Activated CD4-positive, alpha-beta T cell treated with anti-CD3 and anti-CD28 coated beads for 36 hours (primary cell): Measurements from ENCODE around the gene PCSK9. TPM values are rescaled to one million over a fixed set of nuclear protein-coding genes. Genes with fewer than 3 reads are reported as not detected.

Experiments used
- ATAC-seq: fragments of 200-7000 bp; cut with Tn5 transposase; one replicate; pipeline ENCODE4 v1.10.0; 2021; ENCODE audit warnings: mild to moderate bottlenecking, moderate library complexity
- CTCF ChIA-PET: fragments of 350-600 bp; sonication (Branson Sonifier 250); formaldehyde crosslinking; loops from one replicate; lab custom pipeline; 2021; ENCODE audit warnings: antibody characterized with exemption; lab: Charles Lee
- POLR2A ChIA-PET: fragments of 350-600 bp; sonication (Branson Sonifier 250); formaldehyde crosslinking; loops from one replicate; lab custom pipeline; 2021; ENCODE audit warnings: antibody characterized with exemption, inconsistent platforms; lab: Charles Lee
- DNase-seq: peaks from one replicate; pipeline ENCODE4 v3.0.0-alpha.2; 2020
- H3K27ac Mint-ChIP-seq: one replicate; pipeline ENCODE4 v1.8.0; 2021; ENCODE audit warnings: mixed read lengths
- H3K27me3 Mint-ChIP-seq: one replicate; pipeline ENCODE4 v1.8.0; 2021; ENCODE audit warnings: mixed read lengths
- H3K36me3 Mint-ChIP-seq: one replicate; pipeline ENCODE4 v1.8.0; 2021; ENCODE audit warnings: low read depth, mixed read lengths
- H3K4me1 Mint-ChIP-seq: one replicate; pipeline ENCODE4 v1.8.0; 2021; ENCODE audit warnings: mixed read lengths
- H3K4me3 Mint-ChIP-seq: one replicate; pipeline ENCODE4 v1.8.0; 2021; ENCODE audit warnings: mild to moderate bottlenecking, moderate library complexity, mixed read lengths
- H3K9me3 Mint-ChIP-seq: one replicate; pipeline ENCODE4 v1.8.0; 2021; ENCODE audit warnings: low read depth, mixed read lengths
- intact Hi-C, 2 experiments: fragments of 100-400 bp; cut with DNase I in 1 of 2; cut with micrococcal nuclease in 1 of 2; formaldehyde crosslinking; loops; one replicate each; pipeline versions ENCODE4 v1.14.2 to v1.15.1; 2022 to 2024; cut with DNase I, micrococcal nuclease
- total RNA-seq, 2 experiments: library from RNA; stranded (reverse); gene quantifications; one replicate each; pipeline ENCODE4 v1.2.3, GENCODE V29; 2021

PCSK9 gene
- total RNA-seq, 2 experiments from 2014 or later: not detected

DNA sequence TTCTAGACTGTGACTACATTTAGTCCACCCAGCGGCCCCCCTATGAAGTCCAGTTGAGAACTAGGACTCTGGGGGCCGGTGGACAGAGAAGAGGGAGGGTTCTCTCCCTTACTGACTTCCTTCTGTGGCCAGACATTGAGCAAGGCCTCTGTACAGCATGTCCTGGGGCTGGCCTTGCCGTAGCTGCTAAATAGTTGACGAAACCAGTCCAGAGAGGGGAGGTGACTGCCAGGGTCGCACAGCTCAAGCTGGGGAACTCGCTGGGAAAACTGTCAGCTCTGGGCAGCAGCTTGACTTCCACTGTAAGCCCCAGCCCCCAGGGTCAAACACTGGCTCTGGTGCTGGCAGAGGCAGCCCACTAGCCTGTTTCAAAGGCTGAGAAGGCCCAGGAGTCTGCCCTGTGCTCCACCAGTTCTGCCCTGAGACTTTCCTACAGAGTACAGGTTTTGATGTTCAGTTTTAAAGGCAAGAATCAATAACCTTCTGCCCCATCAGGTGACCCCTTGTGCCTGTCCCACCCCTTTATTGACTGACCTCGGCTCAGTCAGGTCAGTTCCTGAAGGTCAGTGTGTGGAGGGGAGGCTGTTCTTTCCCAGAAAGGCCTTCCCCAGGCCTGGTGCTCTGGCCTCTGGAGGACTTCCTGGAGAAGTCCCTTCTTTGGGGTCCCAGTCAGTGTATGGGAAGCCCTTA, 14.1 kb downstream of the PCSK9 start:
- Mint-ChIP-seq H3K36me3 (no peaks in the 10 kb centered on the region), H3K9me3 (no peaks in the 10 kb centered on the region), H3K4me1 (no peaks in the 10 kb centered on the region), H3K4me3 (no peak overlapping the region), H3K27me3 (no peaks in the 10 kb centered on the region), H3K27ac (no peak overlapping the region)
- intact Hi-C loops: no loop called here
- POLR2A ChIA-PET: no interaction called here
- CTCF ChIA-PET: no interaction called here
- ATAC-seq: no peak
- DNase-seq: no peak

DNA sequence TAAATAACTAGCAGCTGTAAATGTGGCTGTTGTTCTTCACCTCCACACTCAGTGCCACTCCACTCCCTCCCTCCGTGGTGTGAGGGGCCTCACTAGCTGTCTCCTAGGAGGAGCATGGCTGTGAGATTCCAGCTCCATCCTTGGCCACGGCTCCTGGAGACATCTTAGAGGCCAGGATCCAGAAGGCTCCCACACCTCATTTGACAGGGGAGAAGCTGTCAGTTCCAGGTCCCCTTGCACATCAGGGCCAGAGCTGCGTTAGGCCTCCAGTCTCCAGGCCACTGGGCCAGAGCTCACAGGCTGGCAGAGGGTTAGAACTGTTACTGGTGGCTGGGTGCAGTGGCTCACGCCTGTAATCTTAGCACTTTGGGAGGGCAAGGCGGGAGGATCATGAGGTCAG, 15.0 kb downstream of the PCSK9 start:
- no peak overlapping the region for H3K4me3 Mint-ChIP-seq
- intact Hi-C loops: no loop called here
- ChIA-PET POLR2A (no interaction called here), CTCF (no interaction called here)
- no peak for ATAC-seq
- H3K27ac Mint-ChIP-seq: no peak overlapping the region
- H3K4me1 Mint-ChIP-seq: no peaks in the 10 kb centered on the region
- no peak for DNase-seq
- H3K36me3 Mint-ChIP-seq: no peaks in the 10 kb centered on the region
- no peaks in the 10 kb centered on the region for H3K9me3 Mint-ChIP-seq
- no peaks in the 10 kb centered on the region for H3K27me3 Mint-ChIP-seq

DNA sequence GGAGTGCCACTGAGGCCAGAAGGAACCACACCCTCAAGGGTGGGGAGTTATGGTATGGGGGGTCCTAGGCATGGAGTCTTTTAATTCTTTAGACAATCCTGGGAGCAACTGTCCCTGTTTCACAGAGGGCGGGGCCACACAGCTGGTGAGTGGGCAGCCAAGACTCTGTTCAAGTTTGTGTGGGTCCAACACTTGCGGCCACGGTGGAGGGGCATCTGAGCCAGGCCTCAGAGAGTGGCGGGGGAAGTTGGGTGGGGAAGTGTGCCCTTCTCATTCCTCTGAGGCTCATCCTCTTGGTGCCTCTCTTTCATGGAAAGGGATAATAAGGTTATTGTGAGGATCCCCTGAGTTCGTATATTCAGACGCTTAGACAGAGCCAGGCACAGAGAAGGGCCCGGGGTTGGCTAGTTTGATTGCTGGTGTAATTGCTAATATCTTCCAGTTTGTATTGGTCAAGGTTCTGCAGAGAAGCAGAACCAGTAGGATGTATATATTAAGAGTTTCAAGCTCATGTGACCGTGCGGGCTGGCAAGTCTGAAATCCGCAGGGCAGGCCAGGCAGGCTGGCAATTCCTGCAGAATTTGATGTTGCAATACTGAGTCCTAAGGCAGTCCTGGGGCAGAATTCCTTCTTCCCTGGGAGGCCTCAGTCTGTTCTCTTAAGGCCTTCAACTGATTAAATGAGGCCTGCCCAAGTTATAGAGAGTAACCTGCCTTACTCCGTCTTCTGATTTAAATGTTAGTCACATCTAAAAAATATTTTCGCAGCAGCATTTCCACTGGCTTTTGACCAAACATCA, 15.9 kb downstream of the PCSK9 start:
- no peaks in the 10 kb centered on the region for H3K9me3 Mint-ChIP-seq
- peaks cover 3% of the 10 kb centered on the region for H3K4me1 Mint-ChIP-seq
- POLR2A ChIA-PET: interaction anchor here (0.5 kb wide), 1 partner anchor 1714 kb away, joined by 3 read pairs; no protein-coding TSS in a partner anchor
- H3K4me3 Mint-ChIP-seq: no peak overlapping the region
- DNase-seq (no peak), ATAC-seq (no peak)
- no peaks in the 10 kb centered on the region for H3K27me3 Mint-ChIP-seq
- intact Hi-C loops: no loop called here
- CTCF ChIA-PET: no interaction called here
- H3K36me3 Mint-ChIP-seq: no peaks in the 10 kb centered on the region
- no peak overlapping the region for H3K27ac Mint-ChIP-seq

DNA sequence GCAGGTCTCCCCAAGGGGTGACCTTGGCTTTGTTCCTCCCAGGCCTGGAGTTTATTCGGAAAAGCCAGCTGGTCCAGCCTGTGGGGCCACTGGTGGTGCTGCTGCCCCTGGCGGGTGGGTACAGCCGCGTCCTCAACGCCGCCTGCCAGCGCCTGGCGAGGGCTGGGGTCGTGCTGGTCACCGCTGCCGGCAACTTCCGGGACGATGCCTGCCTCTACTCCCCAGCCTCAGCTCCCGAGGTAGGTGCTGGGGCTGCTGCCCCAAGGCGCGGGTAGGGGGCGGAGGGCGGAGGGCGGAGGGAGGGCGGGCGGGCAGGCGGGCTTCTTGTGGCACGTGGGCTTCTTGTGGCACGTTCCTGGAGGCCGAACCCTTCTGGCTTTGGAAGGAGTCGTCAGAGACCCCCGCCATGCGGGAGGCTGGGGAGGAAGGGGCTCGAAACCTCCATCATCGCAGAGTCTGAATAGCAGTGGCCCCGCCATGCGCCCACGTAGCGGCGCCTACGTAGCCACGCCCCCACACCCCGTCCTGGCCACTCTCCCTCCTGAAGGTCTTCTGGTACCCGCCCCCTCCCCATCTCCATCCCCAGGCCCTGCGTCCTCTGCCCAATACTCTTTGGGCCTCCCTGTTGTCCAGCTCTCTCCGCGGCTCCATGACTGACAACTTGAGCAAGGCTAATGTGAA, 16.7 kb downstream of the PCSK9 start:
- DNase-seq: no peak
- H3K36me3 Mint-ChIP-seq: no peaks in the 10 kb centered on the region
- H3K4me1 Mint-ChIP-seq: peaks cover 10% of the 10 kb centered on the region
- H3K4me3 Mint-ChIP-seq: no peak overlapping the region
- no peak overlapping the region for H3K27ac Mint-ChIP-seq
- H3K27me3 Mint-ChIP-seq: no peaks in the 10 kb centered on the region
- intact Hi-C loops: no loop called here
- no peak for ATAC-seq
- POLR2A ChIA-PET: no interaction called here
- CTCF ChIA-PET: no interaction called here
- no peaks in the 10 kb centered on the region for H3K9me3 Mint-ChIP-seq

DNA sequence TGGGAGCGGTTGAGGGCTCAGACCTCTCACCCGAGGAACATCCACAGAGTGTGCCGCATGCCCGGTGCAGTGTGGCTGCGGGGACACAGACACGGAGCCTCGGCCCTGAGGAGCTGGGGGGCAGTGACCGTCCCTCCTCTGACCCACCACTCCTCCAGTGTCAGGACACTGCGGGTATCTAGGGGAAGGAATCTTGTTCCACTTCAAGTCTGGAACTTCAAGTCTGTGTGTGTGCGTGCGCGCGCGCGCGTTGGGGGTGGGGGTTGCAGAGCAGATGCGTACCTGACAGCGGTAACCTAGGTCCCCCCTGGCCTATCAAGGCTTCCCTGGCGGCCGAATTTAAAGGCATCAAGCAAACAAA, 17.3 kb downstream of the PCSK9 start:
- H3K4me1 Mint-ChIP-seq: peaks cover 10% of the 10 kb centered on the region
- ChIA-PET POLR2A (no interaction called here), CTCF (no interaction called here)
- no peaks in the 10 kb centered on the region for H3K9me3 Mint-ChIP-seq
- no peak overlapping the region for H3K4me3 Mint-ChIP-seq
- H3K36me3 Mint-ChIP-seq: no peaks in the 10 kb centered on the region
- ATAC-seq (no peak), DNase-seq (no peak)
- H3K27me3 Mint-ChIP-seq: no peaks in the 10 kb centered on the region
- intact Hi-C loops: no loop called here
- no peak overlapping the region for H3K27ac Mint-ChIP-seq

DNA sequence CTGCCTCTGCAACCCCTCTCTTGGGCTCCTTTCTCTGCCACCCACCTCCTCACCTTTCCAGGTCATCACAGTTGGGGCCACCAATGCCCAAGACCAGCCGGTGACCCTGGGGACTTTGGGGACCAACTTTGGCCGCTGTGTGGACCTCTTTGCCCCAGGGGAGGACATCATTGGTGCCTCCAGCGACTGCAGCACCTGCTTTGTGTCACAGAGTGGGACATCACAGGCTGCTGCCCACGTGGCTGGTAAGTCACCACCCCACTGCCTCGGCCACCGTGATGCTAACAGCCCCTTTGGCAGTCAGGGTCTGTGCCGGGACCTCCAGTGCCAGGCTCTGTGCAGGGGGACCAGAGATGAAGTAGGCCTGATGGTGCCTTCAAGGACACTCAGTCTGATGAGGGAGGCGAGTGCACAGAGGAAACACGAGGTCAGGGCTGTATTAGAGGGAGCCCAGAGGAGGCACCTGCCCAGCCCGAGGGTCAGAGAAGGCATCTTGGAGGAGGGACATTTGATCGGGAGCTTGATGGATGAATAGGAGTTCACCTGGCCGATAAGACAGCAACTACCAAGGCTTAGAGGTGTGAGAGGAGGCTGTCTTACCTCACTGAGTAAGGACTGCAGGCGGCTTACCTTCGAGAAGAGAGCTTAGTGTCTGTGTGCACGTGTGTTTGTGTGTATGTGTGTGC, 18.1 kb downstream of the PCSK9 start:
- intact Hi-C loops: no loop called here
- POLR2A ChIA-PET: interaction anchor here (0.7 kb wide), 1 partner anchor 190 kb away, joined by 3 read pairs; no protein-coding TSS in a partner anchor

DNA sequence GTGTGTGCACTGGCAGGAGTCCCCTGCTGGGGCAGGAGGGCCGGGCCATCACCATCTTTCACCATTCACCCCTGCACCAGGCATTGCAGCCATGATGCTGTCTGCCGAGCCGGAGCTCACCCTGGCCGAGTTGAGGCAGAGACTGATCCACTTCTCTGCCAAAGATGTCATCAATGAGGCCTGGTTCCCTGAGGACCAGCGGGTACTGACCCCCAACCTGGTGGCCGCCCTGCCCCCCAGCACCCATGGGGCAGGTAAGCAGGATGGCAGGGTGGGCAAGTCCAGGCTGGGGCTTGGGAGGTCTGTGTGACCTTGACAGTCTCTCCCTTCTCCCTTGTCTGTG, 18.6 kb downstream of the PCSK9 start:
- peaks cover 10% of the 10 kb centered on the region for H3K4me1 Mint-ChIP-seq
- ATAC-seq: no peak
- H3K27me3 Mint-ChIP-seq: no peaks in the 10 kb centered on the region
- CTCF ChIA-PET: no interaction called here
- no peak overlapping the region for H3K27ac Mint-ChIP-seq
- intact Hi-C loops: no loop called here
- no peaks in the 10 kb centered on the region for H3K9me3 Mint-ChIP-seq
- no peak overlapping the region for H3K4me3 Mint-ChIP-seq
- POLR2A ChIA-PET: interaction anchor here (0.7 kb wide), 1 partner anchor 189 kb away, joined by 3 read pairs; no protein-coding TSS in a partner anchor
- no peak for DNase-seq
- no peaks in the 10 kb centered on the region for H3K36me3 Mint-ChIP-seq

More for the DNA sequence above, 18.1 kb downstream of the PCSK9 start:
- H3K4me3 Mint-ChIP-seq: no peak overlapping the region
- H3K27ac Mint-ChIP-seq: no peak overlapping the region
- H3K9me3 Mint-ChIP-seq: no peaks in the 10 kb centered on the region
- DNase-seq (no peak), ATAC-seq (no peak)
- no peaks in the 10 kb centered on the region for H3K27me3 Mint-ChIP-seq
- peaks cover 10% of the 10 kb centered on the region for H3K4me1 Mint-ChIP-seq
- CTCF ChIA-PET: no interaction called here
- no peaks in the 10 kb centered on the region for H3K36me3 Mint-ChIP-seq

DNA sequence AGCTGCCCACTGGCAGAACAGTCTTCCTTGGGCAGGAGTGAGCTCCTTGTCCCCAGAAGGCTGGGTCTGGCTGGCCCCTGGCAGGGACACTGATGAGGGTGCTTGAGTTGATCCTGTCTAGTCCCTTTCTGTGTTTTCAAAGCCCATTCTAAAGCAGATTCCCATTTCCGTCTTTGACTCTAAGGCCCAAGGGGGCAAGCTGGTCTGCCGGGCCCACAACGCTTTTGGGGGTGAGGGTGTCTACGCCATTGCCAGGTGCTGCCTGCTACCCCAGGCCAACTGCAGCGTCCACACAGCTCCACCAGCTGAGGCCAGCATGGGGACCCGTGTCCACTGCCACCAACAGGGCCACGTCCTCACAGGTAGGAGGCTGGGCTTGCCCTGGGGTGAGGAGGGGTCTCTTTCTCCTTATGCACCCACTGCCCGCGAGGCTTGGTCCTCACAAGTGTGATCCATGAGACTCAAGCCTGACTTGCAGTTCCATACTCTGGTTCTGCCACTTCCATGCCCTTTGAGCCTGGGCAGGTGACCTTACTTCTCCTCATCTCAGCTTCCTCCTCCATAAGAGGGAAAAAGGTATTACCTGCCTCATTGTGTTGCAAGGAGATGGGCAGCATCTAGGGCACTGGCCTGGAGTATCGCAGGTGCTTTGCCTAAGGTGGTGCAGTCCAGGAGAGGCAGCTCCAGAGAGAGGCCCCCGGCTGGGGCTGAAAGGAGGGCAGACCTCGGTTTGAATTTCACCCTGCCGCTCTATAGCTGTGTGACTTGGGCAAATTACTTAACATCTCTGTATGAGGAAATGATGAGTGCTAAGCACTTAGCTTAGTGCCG, 20.2 kb downstream of the PCSK9 start:
- DNase-seq (no peak), ATAC-seq (no peak)
- Mint-ChIP-seq H3K4me3 (no peak overlapping the region), H3K4me1 (peaks cover 10% of the 10 kb centered on the region), H3K27ac (no peak overlapping the region), H3K36me3 (no peaks in the 10 kb centered on the region), H3K9me3 (no peaks in the 10 kb centered on the region), H3K27me3 (no peaks in the 10 kb centered on the region)
- intact Hi-C loops: no loop called here
- ChIA-PET CTCF (interaction anchor here (1.2 kb wide), 1 partner anchor 11 kb away, joined by 3 read pairs; no protein-coding TSS in a partner anchor), POLR2A (interaction anchor here (0.5 to 0.6 kb wide), 2 partner anchors 204 to 1229 kb away, joined by 3 to 5 read pairs; no protein-coding TSS in a partner anchor)

DNA sequence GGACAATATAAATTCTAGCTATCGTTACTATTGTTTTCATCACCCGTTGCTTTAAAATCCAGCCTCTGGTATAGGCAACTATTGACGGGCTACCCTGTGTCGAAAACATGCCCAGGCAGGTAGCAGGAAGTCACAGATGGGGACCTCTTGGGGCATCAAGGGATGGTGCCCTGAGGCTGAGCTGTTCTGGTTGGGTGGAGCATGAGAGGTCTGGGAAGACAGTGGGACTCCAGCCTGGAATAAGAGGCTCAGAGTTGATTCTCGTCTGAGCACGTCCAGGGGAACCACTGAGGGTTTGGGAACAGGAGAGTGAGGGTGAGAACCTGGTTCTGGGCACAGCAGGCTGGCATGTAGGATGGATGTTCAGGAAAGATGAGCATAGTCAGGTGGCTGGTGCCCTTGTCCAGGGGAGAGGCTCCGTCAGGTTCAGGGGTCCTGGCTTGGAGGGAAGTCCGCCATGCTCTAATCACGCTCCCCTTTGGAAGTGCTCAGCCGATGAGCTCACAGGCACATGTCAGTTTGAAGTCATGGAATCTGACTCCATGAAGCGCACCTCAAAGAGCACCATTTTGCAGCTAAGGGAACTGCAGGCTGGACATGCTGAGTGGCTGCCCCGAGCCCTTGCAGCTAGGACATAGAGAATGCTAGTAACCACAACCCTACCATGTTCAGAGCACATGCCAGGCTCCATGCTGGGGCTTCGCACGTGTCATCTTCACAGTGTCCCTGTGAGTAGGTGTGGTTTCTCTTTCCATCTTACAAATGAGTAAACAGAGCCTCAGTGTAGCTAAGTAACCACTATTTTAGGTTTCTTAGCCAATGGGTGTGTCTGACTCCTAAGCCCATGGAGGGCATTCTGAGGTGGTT, 21.0 kb downstream of the PCSK9 start:
- H3K27ac Mint-ChIP-seq: peak overlapping the region; percentile 34
- no peaks in the 10 kb centered on the region for H3K9me3 Mint-ChIP-seq
- intact Hi-C loops: no loop called here
- ChIA-PET CTCF (interaction anchor here (0.7 to 1.2 kb wide), 3 partner anchors 11 to 115 kb away, joined by 3 read pairs; no protein-coding TSS in a partner anchor), POLR2A (interaction anchor here (0.5 to 0.6 kb wide), 2 partner anchors 203 to 1230 kb away, joined by 3 to 5 read pairs; no protein-coding TSS in a partner anchor)
- H3K27me3 Mint-ChIP-seq: no peaks in the 10 kb centered on the region
- no peaks in the 10 kb centered on the region for H3K36me3 Mint-ChIP-seq
- peak; percentile 63 for DNase-seq
- peak; percentile 95 for ATAC-seq
- no peak overlapping the region for H3K4me3 Mint-ChIP-seq
- peaks cover 10% of the 10 kb centered on the region for H3K4me1 Mint-ChIP-seq
